H1 (cell line): Measurements from ENCODE around the gene TRMT61A. TPM values are rescaled to one million over a fixed set of nuclear protein-coding genes. Genes with fewer than 3 reads are reported as not detected.

Experiments
- BACH1 ChIP-seq: IDR thresholded peaks from 2 replicates; pipeline ENCODE4 v1.6.1; 2012; ENCODE audit warnings: low read length, improper control_type of control experiment
- CHD2 ChIP-seq: IDR thresholded peaks from 2 replicates; pipeline ENCODE4 v1.6.1; 2012; ENCODE audit warnings: low read length, improper control_type of control experiment
- EZH2 ChIP-seq: fragments of 200-600 bp; sonication (generic); IDR thresholded peaks from 2 replicates; pipeline ENCODE4 v1.7.1; 2012; ENCODE audit warnings: low read depth, mild to moderate bottlenecking, moderate library complexity, low read length, inconsistent platforms; ENCODE audit not compliant: severe bottlenecking
- FOSL1 ChIP-seq: IDR thresholded peaks from 2 replicates; pipeline ENCODE4 v1.6.1; 2011; ENCODE audit warnings: mild to moderate bottlenecking, low read depth, low read length, moderate library complexity; ENCODE audit not compliant: insufficient read depth
- GTF2F1 ChIP-seq: IDR thresholded peaks from 2 replicates; pipeline ENCODE4 v1.6.1; 2012; ENCODE audit warnings: low read depth, low read length, improper control_type of control experiment, borderline replicate concordance
- KDM4A ChIP-seq: IDR thresholded peaks from one replicate; pipeline ENCODE4 v1.7.1; 2012; ENCODE audit warnings: low read depth, mild to moderate bottlenecking, moderate library complexity, low read length, inconsistent platforms; ENCODE audit not compliant: severe bottlenecking
- KDM5A ChIP-seq: fragments of 200-600 bp; IDR thresholded peaks from 2 replicates; pipeline ENCODE4 v1.7.1; 2012; ENCODE audit warnings: mild to moderate bottlenecking, low read length, inconsistent platforms, mixed read lengths
- NRF1 ChIP-seq: IDR thresholded peaks from 2 replicates; pipeline ENCODE4 v1.6.1; 2011; ENCODE audit warnings: mild to moderate bottlenecking, low read depth, low read length, improper control_type of control experiment
- POLR2A ChIP-seq, 2 experiments: IDR thresholded peaks; 1 replicate in 1 of 2; 2 replicates in 1 of 2; pipeline ENCODE4 v1.6.1; 2011; ENCODE audit warnings: low read depth in 2 of 2, low read length in 2 of 2, mild to moderate bottlenecking in 2 of 2; ENCODE audit errors: control extremely low read depth in 1 of 2
- RAD21 ChIP-seq, 2 experiments: IDR thresholded peaks in 1 of 2; conservative IDR thresholded peaks in 1 of 2; 2 replicates each; pipeline ENCODE4 v1.6.1; 2011; ENCODE audit warnings: low read depth in 2 of 2, low read length in 2 of 2, improper control_type of control experiment in 1 of 2, inconsistent platforms in 1 of 2, mild to moderate bottlenecking in 1 of 2, moderate library complexity in 1 of 2
- RBBP5 ChIP-seq: IDR thresholded peaks from 2 replicates; pipeline ENCODE4 v1.7.1; 2012; ENCODE audit warnings: low read depth, mild to moderate bottlenecking, inconsistent platforms, low read length, moderate library complexity, borderline replicate concordance
- SAP30 ChIP-seq: fragments of 300-600 bp; sonication (generic); IDR thresholded peaks from 2 replicates; pipeline ENCODE4 v1.7.1; 2012; ENCODE audit warnings: low read length, moderate library complexity, mild to moderate bottlenecking, inconsistent platforms; ENCODE audit not compliant: insufficient read depth, insufficient replicate concordance
- SIRT6 ChIP-seq: IDR thresholded peaks from one replicate; pipeline ENCODE4 v1.7.1; 2012; ENCODE audit warnings: low read length, inconsistent platforms
- SIX5 ChIP-seq: IDR thresholded peaks from 2 replicates; pipeline ENCODE4 v1.6.1; 2011; ENCODE audit warnings: mild to moderate bottlenecking, low read depth, low read length
- SRF ChIP-seq: IDR thresholded peaks from 2 replicates; pipeline ENCODE4 v1.6.1; 2011; ENCODE audit warnings: mild to moderate bottlenecking, low read depth, low read length, moderate library complexity
- SUZ12 ChIP-seq: fragments of 200-600 bp; sonication (generic); IDR thresholded peaks from 2 replicates; pipeline ENCODE4 v1.6.1; 2012; ENCODE audit warnings: mild to moderate bottlenecking, inconsistent platforms, low read length, moderate library complexity, mixed read lengths
- TAF7 ChIP-seq: optimal IDR thresholded peaks from 2 replicates; pipeline ENCODE3; 2011; ENCODE audit warnings: low read depth, mild to moderate bottlenecking, inconsistent platforms, low read length, moderate library complexity, borderline replicate concordance
- ZNF274 ChIP-seq: IDR thresholded peaks from 2 replicates; pipeline ENCODE4 v1.7.0; 2012; ENCODE audit warnings: low read length, borderline replicate concordance; ENCODE audit errors: extremely low read depth
- polyA plus RNA-seq, 7 experiments: library from polyadenylated mRNA; depleted of rRNA in 3 of 7; stranded (reverse) in 5 of 7; unstranded in 2 of 7; fragments of >200 nt in 5 of 7; fragments of 200-250 nt in 2 of 7; gene quantifications; 1 replicate in 5 of 7; 2 replicates in 1 of 7; 4 replicates in 1 of 7; pipeline versions ENCODE4 v1.2.1 to v1.2.3, GENCODE V29; 2011 to 2013; ENCODE audit warnings: missing spikeins in 2 of 7, mixed read lengths in 2 of 7
- total RNA-seq: library from RNA; stranded (reverse); fragmentation: NEBNext Ultra II Directional; extraction: Animal tissue kit (Norgen Biotek cat#: 25700); gene quantifications from 2 replicates; pipeline ENCODE4 v1.2.1, GENCODE V29; 2021
- TF ChIP-seq, protein P1 (sequence below): IDR thresholded peaks from 2 replicates; pipeline ENCODE4 v1.6.1; 2012; ENCODE audit warnings: low read length, inconsistent platforms
- TF ChIP-seq, protein P2 (sequence below): IDR thresholded peaks from 2 replicates; pipeline ENCODE4 v1.6.1; 2012; ENCODE audit warnings: inconsistent platforms
- TF ChIP-seq, protein P3 (sequence below): IDR thresholded peaks from 2 replicates; pipeline ENCODE4 v1.6.1; 2011; ENCODE audit warnings: low read depth, mild to moderate bottlenecking, low read length; ENCODE audit not compliant: insufficient read depth

Gene TRMT61A
- total and polyA plus RNA-seq, 2 of the 8 experiments (the other 6 are each of a cell fraction or from before 2014, with no cell fraction given) = 15.8 to 19.0 TPM

- no peak for TF ChIP-seq SIX5
- TF ChIP-seq RBBP5 = no peak
- TF ChIP-seq, protein P1, sequence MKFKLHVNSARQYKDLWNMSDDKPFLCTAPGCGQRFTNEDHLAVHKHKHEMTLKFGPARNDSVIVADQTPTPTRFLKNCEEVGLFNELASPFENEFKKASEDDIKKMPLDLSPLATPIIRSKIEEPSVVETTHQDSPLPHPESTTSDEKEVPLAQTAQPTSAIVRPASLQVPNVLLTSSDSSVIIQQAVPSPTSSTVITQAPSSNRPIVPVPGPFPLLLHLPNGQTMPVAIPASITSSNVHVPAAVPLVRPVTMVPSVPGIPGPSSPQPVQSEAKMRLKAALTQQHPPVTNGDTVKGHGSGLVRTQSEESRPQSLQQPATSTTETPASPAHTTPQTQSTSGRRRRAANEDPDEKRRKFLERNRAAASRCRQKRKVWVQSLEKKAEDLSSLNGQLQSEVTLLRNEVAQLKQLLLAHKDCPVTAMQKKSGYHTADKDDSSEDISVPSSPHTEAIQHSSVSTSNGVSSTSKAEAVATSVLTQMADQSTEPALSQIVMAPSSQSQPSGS = peak; percentile 30; the same call in 1 of the 2 replicates
- peak; percentile 63; the same call in 1 of the 2 replicates for TF ChIP-seq CHD2
- no peak for TF ChIP-seq KDM4A
- TF ChIP-seq SUZ12 = no peak
- no peak for TF ChIP-seq SAP30
- no peak for TF ChIP-seq FOSL1
- TF ChIP-seq POLR2A (IDR thresholded peaks at IDR 0.05; ENCODE audit: control extremely low read depth in 1 of 2, low read depth in 2 of 2, low read length in 2 of 2) = peak in 1 of 2 experiments; percentile 59; a peak in 1 of 3 replicates
- TF ChIP-seq BACH1 = peak; percentile 60
- TF ChIP-seq RAD21 (IDR thresholded peaks at IDR 0.05 in 1 of 2, conservative IDR thresholded peaks at IDR 0.05 in 1 of 2; ENCODE audit: low read depth in 2 of 2, low read length in 2 of 2) = peak; percentile 23 to 47; a peak in 3 of 4 replicates
- no peak for TF ChIP-seq SRF
- TF ChIP-seq, protein P2, sequence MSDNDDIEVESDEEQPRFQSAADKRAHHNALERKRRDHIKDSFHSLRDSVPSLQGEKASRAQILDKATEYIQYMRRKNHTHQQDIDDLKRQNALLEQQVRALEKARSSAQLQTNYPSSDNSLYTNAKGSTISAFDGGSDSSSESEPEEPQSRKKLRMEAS = peak; percentile 64
- TF ChIP-seq, protein P3, sequence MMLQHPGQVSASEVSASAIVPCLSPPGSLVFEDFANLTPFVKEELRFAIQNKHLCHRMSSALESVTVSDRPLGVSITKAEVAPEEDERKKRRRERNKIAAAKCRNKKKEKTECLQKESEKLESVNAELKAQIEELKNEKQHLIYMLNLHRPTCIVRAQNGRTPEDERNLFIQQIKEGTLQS = no peak
- no peak for TF ChIP-seq KDM5A
- TF ChIP-seq EZH2 = no peak
- no peak for TF ChIP-seq SIRT6
- peak; percentile 56 for TF ChIP-seq TAF7
- no peak for TF ChIP-seq NRF1
- no peak for TF ChIP-seq GTF2F1
- no peak for TF ChIP-seq ZNF274
Measured at GRCh38 chr14:103520657-103521437, 8.1 kb upstream of the TRMT61A start (continued).
